ENCODE results near the gene ZDHHC5.

DNA sequence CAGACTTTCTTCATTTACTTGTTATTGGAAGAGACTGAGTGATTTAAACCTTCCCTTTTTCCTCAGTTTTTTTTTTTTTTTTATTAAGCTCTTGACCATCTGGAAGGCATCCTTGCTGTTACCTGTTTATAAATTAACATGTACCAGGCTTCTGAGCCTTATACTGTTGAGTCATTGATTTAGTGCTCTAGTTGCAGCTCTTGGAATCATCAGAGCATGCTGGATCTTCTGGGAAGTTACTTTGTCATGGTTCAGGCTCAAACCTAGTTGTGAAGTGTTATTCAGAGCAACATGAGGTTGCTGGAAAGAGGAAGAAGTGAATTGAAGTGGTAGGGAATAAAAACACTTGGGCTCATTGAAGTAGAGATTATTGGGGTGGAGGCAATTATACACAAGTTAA lies 6.3 kb downstream of the ZDHHC5 start:
- TF ChIP-seq POLR2A (IDR thresholded peaks at IDR 0.05), result no peak
- TF ChIP-seq, protein P1, sequence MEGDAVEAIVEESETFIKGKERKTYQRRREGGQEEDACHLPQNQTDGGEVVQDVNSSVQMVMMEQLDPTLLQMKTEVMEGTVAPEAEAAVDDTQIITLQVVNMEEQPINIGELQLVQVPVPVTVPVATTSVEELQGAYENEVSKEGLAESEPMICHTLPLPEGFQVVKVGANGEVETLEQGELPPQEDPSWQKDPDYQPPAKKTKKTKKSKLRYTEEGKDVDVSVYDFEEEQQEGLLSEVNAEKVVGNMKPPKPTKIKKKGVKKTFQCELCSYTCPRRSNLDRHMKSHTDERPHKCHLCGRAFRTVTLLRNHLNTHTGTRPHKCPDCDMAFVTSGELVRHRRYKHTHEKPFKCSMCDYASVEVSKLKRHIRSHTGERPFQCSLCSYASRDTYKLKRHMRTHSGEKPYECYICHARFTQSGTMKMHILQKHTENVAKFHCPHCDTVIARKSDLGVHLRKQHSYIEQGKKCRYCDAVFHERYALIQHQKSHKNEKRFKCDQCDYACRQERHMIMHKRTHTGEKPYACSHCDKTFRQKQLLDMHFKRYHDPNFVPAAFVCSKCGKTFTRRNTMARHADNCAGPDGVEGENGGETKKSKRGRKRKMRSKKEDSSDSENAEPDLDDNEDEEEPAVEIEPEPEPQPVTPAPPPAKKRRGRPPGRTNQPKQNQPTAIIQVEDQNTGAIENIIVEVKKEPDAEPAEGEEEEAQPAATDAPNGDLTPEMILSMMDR (IDR thresholded peaks at IDR 0.05), result no peak

Measured in Peyer's patch (tissue), 4 donors.